GM21737 (cell line): ENCODE measurements around the gene FMNL2.

Experiments used
- ATAC-seq: cut with Tn5 transposase; IDR thresholded peaks from one replicate; pipeline ENCODE4 v1.9.1; 2021; ENCODE audit warnings: mild to moderate bottlenecking, moderate library complexity; ENCODE audit not compliant: unreplicated experiment

Gene FMNL2

DNA sequence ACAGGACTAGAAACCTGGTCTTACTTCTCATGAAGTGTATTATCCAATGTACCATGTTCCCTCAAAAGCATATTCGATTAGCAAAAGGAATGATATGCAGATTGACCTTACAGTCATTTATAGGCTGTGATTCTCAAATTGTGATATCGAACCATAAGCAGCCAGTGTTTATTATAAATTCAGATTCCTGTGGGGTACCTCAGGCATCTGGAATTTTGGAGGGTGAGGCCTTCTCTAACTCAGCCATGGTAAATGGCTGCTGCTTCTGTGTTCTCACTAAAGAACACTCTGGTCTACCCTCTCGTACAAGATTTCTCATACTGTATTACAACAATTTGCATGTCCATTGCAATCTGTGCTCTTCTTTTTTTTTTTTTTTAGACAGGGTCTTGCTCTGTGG, 297.8 kb downstream of the FMNL2 start:
- no peak for ATAC-seq

DNA sequence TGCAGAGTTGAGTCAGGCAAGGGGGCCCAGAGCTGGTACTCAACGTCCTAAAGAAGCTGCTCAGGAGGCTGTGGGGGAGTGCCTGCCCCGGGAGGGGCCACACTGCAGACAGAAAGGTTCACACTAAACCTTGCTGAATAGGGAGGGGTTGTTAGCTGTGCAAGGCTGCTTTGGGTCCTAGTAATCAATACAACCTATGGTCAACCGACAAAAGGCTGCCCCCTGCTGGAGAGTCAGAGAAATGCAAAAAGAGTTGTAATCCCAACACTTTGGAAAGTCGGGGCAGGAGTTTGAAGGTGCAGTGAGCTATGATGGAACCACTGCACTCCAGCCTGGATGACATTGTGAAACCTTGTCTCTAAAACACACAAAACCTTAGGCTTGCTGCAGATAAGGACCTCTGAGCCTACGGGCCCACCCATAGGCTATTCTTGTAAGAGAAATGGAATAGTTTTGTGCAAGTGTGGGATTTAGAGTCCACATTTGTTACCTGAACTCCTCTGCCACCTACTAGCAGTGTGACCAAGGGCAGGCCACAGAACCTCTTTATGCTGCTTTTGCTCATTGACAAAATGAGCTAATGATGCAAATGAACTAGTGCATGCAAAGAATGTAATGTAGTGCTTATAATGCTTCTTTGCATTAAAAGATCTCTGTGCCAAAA, 300.8 kb downstream of the FMNL2 start:
- no peak for ATAC-seq

DNA sequence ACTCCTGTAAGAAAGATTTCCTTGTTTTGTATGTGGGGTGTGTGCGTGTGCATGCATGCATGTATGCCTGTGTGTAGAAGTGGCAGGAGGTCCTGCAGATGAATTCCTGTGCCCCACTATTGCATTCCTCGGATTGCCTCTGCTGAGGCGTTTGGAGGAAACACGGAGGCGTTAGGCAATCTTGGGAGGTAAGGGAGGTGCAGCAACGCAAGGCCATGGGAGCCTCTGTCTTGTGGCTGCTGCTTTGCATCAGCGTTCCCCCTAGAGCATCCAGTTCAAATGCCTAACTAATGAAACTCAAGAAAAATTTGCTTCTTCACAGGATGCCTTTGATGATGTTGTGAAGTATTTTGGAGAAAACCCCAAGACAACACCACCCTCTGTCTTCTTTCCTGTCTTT, 302.3 kb downstream of the FMNL2 start:
- no peak for ATAC-seq

DNA sequence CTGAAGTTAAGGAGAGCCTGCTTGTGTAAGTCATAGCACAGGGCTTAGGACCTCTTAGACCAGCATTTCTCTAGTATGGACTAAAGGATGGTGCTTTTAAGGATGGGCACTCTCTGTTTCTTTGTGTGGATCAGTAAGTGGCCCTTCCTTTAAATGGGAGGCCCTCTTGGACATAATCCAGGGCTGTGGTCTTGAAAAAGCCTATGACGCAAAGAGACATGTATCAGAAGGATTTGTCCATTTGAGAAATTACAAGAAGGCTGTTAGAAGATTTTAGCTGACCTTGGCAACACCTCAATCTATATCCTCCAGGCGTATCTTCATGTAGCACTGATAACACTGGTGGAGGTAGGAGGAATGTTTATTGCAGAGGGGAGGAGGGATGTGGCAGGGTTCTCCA, 303.1 kb downstream of the FMNL2 start:
- ATAC-seq: no peak

DNA sequence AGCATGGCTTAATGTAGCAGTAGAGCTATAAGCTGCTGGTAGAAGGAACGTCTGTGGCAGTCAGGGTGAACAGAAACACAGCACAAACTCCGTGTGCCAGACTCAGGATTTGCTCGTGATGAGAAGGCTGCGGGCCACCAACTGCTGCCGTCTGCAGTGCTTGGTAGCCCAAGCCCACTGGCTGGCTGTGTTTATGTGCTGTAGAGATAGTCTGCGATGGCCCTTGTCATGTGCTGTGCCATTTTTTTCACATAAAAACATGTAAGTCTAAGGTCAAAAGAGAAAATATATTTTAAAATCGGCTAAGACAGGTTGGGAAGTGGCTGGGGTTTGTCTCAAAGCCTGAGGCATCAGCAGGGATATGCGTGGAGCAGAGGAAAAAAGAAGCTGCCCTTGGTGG, 303.6 kb downstream of the FMNL2 start:
- no peak for ATAC-seq

DNA sequence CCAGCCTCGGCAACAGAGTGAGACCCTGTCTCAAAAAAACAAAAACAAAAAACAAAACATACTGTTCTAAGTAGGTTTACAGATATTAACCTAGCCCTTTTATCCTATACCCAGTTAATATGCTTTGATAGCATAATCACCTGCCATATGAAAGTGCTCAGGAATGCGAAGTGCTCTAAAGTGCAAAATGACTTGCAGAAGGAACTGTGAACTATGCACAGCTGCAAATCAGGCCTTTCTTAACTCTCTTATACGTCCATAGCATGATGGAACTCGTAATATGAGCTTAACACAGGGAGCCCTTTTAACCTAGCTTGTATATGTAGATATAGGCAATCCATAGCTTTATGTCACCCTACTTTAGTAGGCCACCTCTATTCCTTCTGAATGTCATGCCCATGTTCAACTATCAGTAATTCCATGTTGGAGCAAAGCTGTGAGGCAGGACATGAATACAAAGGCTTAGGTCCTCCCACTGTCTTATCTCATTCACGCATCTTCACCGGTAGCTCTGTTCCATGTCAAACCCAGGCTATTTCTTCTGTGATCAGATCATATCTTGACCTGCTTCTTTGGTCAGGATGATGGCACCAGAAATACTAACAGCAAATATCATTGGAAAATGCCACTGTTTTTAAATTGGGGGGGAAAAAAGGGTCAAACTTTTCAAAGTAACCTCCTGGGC, 309.4 kb downstream of the FMNL2 start:
- ATAC-seq: no peak

DNA sequence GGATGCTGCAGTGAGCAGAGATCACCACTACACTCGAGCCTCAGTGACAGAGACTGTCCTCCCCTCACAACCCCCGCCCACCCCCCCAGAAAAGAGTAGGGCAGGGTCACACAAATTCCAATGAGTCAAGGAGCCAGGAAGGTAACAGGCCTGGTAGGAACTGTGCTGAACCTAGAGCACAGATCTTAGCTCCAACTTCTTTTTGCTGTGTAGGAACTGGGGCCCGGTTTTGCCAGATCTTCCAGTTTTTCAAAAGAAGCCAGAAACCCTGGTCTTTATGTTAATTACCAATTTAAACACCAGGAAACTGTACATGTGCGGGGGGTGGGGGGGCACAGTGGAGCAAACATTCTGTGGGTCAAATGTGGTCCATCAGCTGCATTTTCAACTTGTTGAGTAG, 311.3 kb downstream of the FMNL2 start:
- ATAC-seq: no peak

DNA sequence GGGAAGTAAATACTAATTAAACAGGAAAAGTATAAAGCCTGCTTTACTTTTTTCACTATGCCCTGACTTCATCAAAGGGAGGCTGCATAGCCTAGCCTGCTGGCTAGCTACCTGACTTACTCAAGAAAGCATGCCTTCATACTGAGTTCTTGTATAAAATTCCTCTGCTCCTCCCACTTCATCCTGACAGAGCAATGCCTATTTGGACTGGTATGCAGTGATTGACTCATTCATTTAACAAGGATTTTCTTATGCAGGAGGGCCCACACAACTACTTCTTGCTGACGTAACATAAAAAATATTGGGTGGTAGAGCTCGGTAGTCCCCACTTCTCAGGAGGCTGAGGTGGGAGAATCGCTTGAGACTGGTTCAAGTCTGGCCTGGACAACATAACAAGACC, 311.8 kb downstream of the FMNL2 start:
- no peak for ATAC-seq

DNA sequence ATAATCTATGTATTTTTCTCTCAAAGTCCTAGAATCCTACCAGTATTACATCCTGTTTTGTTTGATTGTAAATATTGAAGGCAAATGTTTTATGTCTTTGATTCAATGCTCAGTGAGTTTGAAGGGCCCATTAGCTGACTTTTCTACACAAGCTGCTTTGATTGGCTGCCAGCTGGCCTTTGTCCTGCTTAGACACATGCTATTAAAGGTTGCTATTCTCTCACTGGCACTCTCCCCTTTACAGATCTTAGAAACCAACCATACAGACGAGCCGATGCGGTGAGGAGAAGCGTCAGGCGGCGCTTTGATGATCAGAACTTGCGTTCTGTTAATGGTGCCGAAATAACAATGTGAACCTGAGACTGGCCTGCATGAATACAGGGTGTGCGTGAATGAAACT, 312.6 kb downstream of the FMNL2 start:
- ATAC-seq: no peak

DNA sequence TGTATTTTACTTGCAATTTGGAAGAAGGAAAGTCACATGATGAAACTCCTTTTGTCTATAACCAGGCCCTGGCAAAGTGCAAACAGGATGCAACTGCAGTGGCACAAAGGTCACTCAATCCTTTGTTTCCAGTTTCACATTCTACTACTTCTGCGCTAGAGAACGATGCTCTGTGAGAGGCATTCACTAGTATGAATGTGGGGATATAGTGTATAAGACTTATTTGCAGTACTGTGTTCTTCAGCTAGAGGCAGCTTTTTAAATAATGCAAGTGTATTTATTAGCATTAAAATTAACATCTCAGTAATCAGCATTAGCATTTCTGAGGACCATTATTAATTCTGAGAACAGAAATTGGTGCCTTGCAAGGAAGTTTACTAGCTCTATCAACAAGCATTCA, 313.4 kb downstream of the FMNL2 start:
- ATAC-seq: no peak

DNA sequence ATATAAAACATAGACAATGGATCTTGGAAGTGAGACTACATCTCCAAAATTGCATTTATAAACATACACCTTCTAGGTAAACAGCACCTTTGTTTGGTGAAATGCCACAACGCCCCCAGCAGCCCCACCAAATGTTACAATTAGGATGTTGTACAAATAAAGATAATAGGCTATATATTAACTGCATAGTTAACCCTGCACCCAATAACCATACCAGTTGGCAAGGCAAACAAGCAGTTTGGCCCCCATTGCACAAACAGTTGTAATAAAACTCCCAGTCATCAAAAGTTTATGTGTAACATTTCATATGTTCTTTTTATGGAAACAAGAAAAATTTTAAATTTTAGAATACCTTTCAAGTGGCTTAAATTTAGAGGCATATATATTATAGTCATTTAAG, 315.0 kb downstream of the FMNL2 start:
- ATAC-seq: no peak

DNA sequence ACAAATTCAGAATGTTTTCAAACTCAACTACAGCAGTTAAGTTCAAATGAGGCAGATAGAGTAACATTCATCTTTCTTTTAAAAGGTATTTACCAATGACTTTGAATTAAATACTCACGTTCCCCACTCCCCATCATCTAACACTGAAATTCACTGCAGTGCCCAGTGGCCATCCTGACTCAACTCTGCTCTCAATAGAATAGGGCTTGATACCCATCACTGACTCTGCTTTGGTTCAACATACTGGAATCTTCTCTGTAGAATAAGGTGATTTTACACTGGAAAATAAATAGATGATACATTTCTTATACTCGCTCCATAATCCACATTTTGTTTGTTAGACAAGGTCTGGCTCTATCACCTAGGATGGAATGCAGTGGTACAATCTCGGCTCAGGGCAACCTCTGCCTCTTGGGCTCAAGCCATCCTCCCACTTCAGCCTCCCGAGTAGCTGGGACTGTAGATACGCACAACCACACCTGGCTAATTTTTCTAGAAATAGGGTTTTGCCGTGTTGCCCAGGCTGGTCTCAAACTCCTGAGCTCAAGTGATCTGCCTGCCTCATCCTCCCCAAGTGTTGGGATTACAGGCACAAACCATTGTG, 315.9 kb downstream of the FMNL2 start:
- ATAC-seq: no peak

DNA sequence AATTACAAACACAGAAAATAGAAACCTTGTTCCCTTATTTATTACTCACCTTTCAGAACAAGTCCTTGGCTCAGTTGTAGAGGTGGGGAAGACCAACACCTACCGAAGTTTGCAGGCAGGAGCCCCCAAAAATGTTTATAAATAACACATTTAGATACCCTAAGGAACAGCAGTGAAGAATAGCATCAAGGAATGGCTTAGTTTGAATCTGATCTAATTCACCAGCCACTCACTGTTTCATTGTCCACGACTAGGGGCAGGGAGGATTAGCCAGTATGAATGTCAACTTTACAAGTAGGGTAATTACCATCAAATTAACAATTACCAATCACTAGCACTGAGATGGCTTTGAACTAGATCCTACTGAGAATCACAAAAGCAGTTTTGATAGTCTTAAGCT, 316.9 kb downstream of the FMNL2 start:
- ATAC-seq: no peak

DNA sequence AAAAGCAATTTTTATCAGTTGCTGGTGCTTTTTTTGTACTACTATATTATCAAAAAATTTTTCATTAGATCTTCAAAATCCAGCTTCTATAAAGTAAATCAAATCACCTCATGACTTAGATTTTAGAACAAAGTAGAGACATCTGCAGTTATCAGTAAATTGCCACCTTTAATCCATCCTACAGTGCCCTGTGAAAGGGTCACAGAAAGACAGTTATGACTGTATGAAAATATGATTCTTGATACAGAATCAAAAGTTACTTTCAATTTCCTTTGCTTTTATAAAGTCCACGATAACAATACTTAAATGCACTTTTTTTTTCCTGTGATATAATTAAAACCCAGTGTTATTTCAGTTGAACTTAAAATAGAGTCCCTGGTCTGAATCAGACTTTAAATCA, 320.9 kb downstream of the FMNL2 start:
- no peak for ATAC-seq

DNA sequence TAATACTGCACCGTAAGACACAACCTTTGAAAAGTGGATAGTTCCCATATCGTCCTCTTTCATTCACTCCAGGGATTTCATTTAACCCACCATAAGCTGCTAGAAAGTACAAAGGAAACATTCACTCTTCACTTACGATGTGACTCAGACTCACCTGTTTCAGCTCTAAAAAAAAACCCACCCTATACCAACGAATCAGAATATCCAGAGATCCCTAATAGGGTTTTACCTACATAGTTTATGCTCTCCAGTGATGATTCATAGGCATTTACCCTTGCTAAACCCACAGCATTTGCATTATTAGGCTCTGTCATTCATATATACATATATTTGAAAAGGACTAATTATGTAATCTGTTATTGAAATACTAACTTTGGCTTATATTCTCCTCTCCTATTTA, 322.1 kb downstream of the FMNL2 start:
- peak; percentile 65 for ATAC-seq

DNA sequence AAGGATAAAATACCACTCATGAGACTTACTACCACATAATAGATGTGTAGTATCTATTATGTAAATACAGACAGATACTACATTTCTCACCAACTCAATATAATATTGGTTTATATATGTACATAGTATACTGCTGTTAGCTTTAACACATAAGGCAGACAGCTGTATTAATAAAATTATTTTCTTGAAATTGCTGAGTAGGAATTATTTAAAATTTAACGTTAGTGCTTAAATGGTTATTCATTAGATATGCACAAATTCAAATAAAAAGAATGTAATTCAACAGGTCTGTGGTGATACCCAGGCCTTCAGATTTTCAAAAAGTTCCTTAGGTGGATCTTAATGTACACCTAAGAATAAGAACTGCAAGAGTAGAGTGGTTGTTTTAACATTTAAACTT, 323.2 kb downstream of the FMNL2 start:
- no peak for ATAC-seq

DNA sequence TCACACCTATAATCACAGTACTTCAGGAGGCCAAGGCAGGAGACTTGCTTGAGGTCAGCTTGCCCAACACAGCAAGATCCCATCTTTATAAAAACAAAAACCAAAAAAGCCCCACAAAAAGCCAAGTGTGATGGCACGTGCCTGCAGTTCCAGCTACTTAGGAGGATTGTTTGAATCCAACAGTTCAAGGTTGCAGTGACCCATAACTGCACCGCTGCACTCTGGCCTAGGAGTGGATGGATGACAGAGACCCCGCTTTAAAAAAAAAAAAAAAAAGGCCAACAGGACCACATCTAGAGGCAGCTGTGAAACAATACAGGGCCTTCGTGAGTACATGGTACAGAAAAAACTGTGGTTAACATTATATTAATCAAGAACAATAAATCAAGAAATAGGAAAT, 326.1 kb downstream of the FMNL2 start:
- ATAC-seq: no peak

DNA sequence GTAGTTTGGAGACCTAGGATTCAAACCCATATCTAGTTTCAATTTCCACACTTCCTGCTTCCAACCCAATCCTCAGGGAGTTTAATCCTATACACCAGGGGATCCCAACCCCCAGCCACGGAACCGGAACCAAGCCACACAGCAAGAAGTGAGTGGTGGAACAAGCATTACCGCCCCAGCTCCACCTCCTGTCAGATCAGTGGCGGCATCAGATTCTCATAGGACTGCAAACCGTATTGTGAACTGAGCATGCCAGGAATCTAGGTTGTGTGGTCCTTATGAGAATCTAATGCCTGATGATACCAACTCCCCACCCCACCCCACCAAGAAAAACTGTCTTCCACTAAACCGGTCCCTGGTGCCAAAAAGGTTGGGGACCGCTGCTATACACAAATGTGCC, 329.8 kb downstream of the FMNL2 start:
- ATAC-seq: no peak

DNA sequence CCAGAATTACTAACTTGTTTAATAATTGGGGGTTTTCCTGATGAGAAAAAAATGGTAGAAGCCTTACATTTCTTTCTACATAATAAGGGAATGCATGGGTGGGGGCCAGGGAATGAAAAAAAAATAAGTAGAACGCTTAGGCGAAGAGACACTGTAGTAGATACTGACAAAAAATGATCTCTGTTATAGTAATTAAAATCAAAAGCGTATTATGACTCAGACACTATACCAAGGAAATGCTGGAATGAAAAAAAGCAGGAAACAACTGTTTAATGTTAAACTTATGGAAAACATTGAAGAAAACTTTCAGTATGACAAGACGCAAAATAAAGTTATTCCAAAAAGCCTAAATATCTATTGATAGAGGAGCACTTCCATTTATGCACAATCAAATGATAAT, 339.4 kb downstream of the FMNL2 start:
- no peak for ATAC-seq

DNA sequence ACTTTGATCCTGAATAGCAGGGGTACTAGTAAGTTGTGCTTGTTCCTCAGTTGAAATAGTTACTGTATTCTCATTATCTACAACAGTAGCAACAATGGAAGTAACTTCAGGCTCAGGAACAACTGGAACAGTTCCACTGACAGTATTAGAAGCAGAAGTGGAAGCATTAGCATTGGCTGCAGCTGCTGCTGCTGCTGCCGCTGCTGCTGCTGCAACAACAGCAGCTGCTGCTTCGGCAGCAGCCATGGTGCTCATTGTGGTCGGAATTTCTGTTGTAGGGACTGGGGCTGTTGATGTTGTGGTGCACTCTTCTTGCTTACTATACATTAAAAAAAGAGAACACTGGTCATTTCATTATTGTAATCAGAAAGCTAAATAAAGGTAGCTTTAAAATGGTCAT, 341.5 kb downstream of the FMNL2 start:
- ATAC-seq: no peak

DNA sequence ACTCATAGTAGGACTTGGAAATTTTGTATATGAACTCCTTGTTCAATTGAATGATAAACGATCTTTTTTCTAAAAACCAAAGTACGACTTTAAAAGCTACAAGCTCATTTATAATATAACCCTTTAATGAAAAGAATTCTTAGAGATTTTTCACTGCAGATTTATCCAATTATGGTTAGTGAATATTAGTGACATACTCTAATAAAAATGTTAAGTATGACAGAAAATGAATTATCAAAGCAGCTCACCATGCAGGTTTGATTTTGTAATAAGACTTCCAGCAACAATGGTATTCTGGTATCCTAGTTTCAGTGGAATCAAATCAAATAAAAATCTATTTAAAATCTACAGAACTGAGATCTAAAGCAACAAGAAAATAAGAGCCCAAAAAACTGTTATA, 343.8 kb downstream of the FMNL2 start:
- ATAC-seq: no peak

DNA sequence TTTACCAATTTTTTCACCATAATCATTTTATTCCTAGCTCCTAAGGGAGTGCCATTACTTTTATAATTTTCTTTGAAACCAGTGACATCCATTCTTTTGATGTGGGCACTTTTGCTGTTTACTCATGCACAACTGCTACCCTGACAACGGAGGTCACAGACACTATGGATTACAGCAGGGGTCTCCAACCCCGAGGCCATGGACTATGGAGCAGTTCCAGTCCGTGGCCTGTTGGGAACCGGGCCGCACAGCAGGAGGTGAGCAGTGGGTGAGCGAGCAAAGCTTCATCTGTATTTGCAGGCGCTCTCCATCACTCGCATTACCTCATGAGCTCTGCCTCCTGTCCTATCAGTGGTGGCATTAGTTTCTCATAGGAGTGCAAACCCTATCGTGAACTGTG, 347.7 kb downstream of the FMNL2 start:
- no peak for ATAC-seq

DNA sequence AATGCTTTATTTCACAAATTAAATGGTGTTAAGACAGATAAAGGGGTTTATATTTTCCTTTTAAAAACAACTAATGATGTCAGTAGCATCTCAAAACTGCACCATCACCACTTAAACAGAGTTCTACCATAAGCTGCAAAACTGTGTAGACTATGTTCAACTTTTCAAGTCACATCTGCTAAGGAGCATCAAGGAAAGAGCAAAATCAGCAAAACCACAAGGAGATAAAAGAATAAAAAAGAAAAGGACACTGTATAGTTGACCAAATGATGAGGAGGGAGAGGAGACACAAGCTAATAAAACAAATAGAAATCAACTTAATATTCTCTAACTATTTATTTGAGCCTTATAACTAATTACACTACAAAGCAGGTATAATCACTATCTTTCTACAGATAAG, 348.4 kb downstream of the FMNL2 start:
- no peak for ATAC-seq
